Measurements from ENCODE around the gene FKBP1A. TPM values are rescaled to one million over a fixed set of nuclear protein-coding genes. Genes with fewer than 3 reads are reported as not detected.
A peak's percentile ranks its signal among the peaks of the same experiment; 100 is the strongest.

The FKBP1A gene
- total RNA-seq, 4 donors from 2014 or later = 99.5 to 253 (median 206) TPM

- intact Hi-C loops (cut with DNase I; ENCODE audit: low total_unique reads) = no loop called here
These were observed 65.6 kb downstream of the FKBP1A start for GRCh38 chr20:1327241-1327653.

GRCh38 chr20:1326031-1326930, 66.6 kb downstream of the FKBP1A start:
- peaks cover 21 to 22% of the 10 kb centered on the region in 2 donors for H3K4me1 ChIP-seq
- intact Hi-C loops (cut with DNase I; ENCODE audit: low total_unique reads) = no loop called here
- H3K27ac ChIP-seq = peak overlapping the region; percentile 98 to 100
- no peaks in the 10 kb centered on the region for H3K27me3 ChIP-seq
- TF ChIP-seq POLR2A (IDR thresholded peaks at IDR 0.05) = no peak
- TF ChIP-seq, protein P1, sequence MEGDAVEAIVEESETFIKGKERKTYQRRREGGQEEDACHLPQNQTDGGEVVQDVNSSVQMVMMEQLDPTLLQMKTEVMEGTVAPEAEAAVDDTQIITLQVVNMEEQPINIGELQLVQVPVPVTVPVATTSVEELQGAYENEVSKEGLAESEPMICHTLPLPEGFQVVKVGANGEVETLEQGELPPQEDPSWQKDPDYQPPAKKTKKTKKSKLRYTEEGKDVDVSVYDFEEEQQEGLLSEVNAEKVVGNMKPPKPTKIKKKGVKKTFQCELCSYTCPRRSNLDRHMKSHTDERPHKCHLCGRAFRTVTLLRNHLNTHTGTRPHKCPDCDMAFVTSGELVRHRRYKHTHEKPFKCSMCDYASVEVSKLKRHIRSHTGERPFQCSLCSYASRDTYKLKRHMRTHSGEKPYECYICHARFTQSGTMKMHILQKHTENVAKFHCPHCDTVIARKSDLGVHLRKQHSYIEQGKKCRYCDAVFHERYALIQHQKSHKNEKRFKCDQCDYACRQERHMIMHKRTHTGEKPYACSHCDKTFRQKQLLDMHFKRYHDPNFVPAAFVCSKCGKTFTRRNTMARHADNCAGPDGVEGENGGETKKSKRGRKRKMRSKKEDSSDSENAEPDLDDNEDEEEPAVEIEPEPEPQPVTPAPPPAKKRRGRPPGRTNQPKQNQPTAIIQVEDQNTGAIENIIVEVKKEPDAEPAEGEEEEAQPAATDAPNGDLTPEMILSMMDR (IDR thresholded peaks at IDR 0.05) = no peak
- no peaks in the 10 kb centered on the region for H3K9me3 ChIP-seq
- DNase-seq = peak; percentile 45 to 63
- peak overlapping the region; percentile 66 to 87 for H3K4me3 ChIP-seq
- H3K36me3 ChIP-seq = no peaks in the 10 kb centered on the region

More at GRCh38 chr20:1327241-1327653, 65.6 kb downstream of the FKBP1A start:
- Histone ChIP-seq H3K27me3 (no peaks in the 10 kb centered on the region), H3K9me3 (no peaks in the 10 kb centered on the region), H3K4me1 (peaks cover 21 to 22% of the 10 kb centered on the region in 2 donors), H3K27ac (peak overlapping the region; percentile 98 to 100), H3K36me3 (no peaks in the 10 kb centered on the region), H3K4me3 (no peak overlapping the region)
- DNase-seq = peak; percentile 81 to 93
- TF ChIP-seq, protein P1 (IDR thresholded peaks at IDR 0.05) = no peak
- peak in 1 of 2 donors; percentile 45 for TF ChIP-seq POLR2A (IDR thresholded peaks at IDR 0.05)

DNA sequence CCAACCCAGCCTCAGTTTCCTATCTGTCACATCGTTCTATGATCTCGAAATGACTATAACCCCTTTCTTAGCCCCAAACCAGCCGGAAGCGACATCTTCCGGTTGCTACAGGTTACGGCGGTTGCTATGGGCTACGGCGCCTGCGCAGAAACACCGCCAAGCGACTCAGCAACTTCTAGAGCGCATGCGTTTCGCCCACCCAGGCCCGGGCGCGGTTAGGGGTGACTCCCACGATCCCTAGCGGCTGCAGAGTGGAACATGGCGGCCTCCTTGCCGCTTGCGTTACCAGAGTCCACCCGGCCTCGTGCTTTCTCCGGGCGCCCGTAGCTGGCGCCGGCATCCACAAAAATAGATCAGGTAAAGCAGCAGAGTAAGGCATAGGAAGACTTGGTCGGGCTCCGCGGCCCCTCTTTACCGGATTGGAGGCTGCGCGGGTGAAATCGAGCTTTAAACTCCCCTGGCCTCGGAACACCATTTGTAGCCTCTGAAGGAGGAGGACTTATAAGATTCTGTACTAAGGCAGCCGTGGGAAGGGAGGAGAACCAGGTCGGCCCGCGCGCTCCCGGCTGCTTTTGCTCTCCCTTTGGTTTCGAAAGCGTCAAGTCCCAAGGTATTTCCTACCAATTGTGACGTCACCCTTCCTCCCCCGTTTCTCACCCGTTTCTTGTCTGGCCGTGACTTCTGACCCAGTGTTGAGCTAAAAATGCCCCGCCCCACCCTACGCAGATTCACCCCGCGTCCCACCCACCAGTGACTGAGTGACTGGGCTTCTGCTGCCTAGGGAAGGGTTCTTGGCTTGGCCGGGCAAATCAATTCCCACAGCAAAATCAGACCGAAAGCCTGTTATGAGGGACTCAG, 67.5 kb downstream of the FKBP1A start:
- Histone ChIP-seq H3K4me1 (peaks cover 21 to 22% of the 10 kb centered on the region in 2 donors), H3K27me3 (no peaks in the 10 kb centered on the region), H3K4me3 (peak overlapping the region; percentile 66 to 87), H3K27ac (peak overlapping the region; percentile 98 to 100), H3K9me3 (no peaks in the 10 kb centered on the region), H3K36me3 (no peaks in the 10 kb centered on the region)
- TF ChIP-seq POLR2A (IDR thresholded peaks at IDR 0.05) = peak; percentile 86 to 92
- TF ChIP-seq, protein P1 (IDR thresholded peaks at IDR 0.05) = peak in 2 of 4 experiments; percentile 40 to 51
- intact Hi-C loops (cut with DNase I; ENCODE audit: low total_unique reads) = no loop called here
- peak; percentile 98 for DNase-seq

DNA sequence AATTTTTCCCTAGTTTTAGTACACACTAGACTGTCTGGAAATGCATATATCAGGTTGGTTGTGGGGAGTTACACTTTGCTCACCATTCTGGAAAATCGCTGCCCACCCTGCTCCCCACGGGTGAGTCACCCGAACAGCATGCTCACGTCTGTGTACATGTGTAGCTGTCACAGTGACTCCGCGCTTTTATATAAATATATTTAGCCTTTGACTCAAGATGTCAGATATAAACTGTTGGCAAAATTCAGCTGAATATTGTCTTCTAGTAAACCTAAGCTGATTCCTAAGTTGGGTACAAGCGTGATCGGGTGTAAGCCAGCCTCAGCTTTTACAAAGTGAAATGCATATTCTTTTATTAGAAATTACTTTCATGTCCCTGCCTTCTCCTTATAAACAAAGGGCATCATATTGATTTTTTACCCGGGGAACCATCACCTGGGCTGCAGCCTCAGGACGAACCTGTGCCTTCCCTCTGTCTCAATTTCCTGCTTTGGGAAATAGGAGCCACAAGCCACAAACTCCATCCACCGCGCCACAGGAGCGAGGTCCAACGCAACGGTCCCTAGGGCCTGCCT, 68.2 kb downstream of the FKBP1A start:
- H3K36me3 ChIP-seq = no peaks in the 10 kb centered on the region
- H3K4me1 ChIP-seq = peaks cover 21 to 22% of the 10 kb centered on the region in 2 donors
- intact Hi-C loops (cut with DNase I; ENCODE audit: low total_unique reads) = loop anchor here (5.0 kb wide), 1 partner anchor 68 kb away; the partner anchor contains the start of gene FKBP1A
- TF ChIP-seq POLR2A (IDR thresholded peaks at IDR 0.05) = no peak
- TF ChIP-seq, protein P1 (IDR thresholded peaks at IDR 0.05) = no peak
- H3K27me3 ChIP-seq = no peaks in the 10 kb centered on the region
- H3K9me3 ChIP-seq = no peaks in the 10 kb centered on the region
- peak overlapping the region; percentile 98 to 100 for H3K27ac ChIP-seq
- DNase-seq = peak in 1 of 2 donors; percentile 56
- H3K4me3 ChIP-seq = peak overlapping the region; percentile 66 to 87
